Activated CD4-positive, alpha-beta T cell treated with anti-CD3 and anti-CD28 coated beads for 36 hours (primary cell): ENCODE results near the gene HCN3. TPM values are rescaled to one million over a fixed set of nuclear protein-coding genes. Genes with fewer than 3 reads are reported as not detected.

Experiments used
- ATAC-seq: fragments of 200-7000 bp; cut with Tn5 transposase; one replicate; pipeline ENCODE4 v1.10.0; 2021; ENCODE audit warnings: mild to moderate bottlenecking, moderate library complexity
- CTCF ChIA-PET: fragments of 350-600 bp; sonication (Branson Sonifier 250); formaldehyde crosslinking; loops from one replicate; lab custom pipeline; 2021; ENCODE audit warnings: antibody characterized with exemption; lab: Charles Lee
- POLR2A ChIA-PET: fragments of 350-600 bp; sonication (Branson Sonifier 250); formaldehyde crosslinking; loops from one replicate; lab custom pipeline; 2021; ENCODE audit warnings: antibody characterized with exemption, inconsistent platforms; lab: Charles Lee
- DNase-seq: peaks from one replicate; pipeline ENCODE4 v3.0.0-alpha.2; 2020
- H3K27ac Mint-ChIP-seq: one replicate; pipeline ENCODE4 v1.8.0; 2021; ENCODE audit warnings: mixed read lengths
- H3K27me3 Mint-ChIP-seq: one replicate; pipeline ENCODE4 v1.8.0; 2021; ENCODE audit warnings: mixed read lengths
- H3K36me3 Mint-ChIP-seq: one replicate; pipeline ENCODE4 v1.8.0; 2021; ENCODE audit warnings: low read depth, mixed read lengths
- H3K4me1 Mint-ChIP-seq: one replicate; pipeline ENCODE4 v1.8.0; 2021; ENCODE audit warnings: mixed read lengths
- H3K4me3 Mint-ChIP-seq: one replicate; pipeline ENCODE4 v1.8.0; 2021; ENCODE audit warnings: mild to moderate bottlenecking, moderate library complexity, mixed read lengths
- H3K9me3 Mint-ChIP-seq: one replicate; pipeline ENCODE4 v1.8.0; 2021; ENCODE audit warnings: low read depth, mixed read lengths
- intact Hi-C, 2 experiments: fragments of 100-400 bp; cut with DNase I in 1 of 2; cut with micrococcal nuclease in 1 of 2; formaldehyde crosslinking; loops; one replicate each; pipeline versions ENCODE4 v1.14.2 to v1.15.1; 2022 to 2024; cut with DNase I, micrococcal nuclease
- total RNA-seq, 2 experiments: library from RNA; stranded (reverse); gene quantifications; one replicate each; pipeline ENCODE4 v1.2.3, GENCODE V29; 2021

Gene HCN3
- total RNA-seq, 2 experiments from 2014 or later: 1.9 to 2.3 TPM

GRCh38 chr1:155313261-155313660 is 36.0 kb downstream of the HCN3 start:
- no peaks in the 10 kb centered on the region for H3K9me3 Mint-ChIP-seq
- ChIA-PET CTCF (interaction anchor here (0.6 to 1.6 kb wide), 2 partner anchors 63 to 491 kb away, joined by 3 to 7 read pairs; no protein-coding TSS in a partner anchor), POLR2A (no interaction called here)
- intact Hi-C loops: no loop called here
- no peaks in the 10 kb centered on the region for H3K27me3 Mint-ChIP-seq
- DNase-seq (no peak), ATAC-seq (no peak)
- no peak overlapping the region for H3K27ac Mint-ChIP-seq
- no peak overlapping the region for H3K4me3 Mint-ChIP-seq
- H3K36me3 Mint-ChIP-seq: peaks cover 55% of the 10 kb centered on the region
- peaks cover 25% of the 10 kb centered on the region for H3K4me1 Mint-ChIP-seq

GRCh38 chr1:155316922-155317321 is 39.7 kb downstream of the HCN3 start:
- peaks cover 33% of the 10 kb centered on the region for H3K4me1 Mint-ChIP-seq
- H3K36me3 Mint-ChIP-seq: peaks cover 51% of the 10 kb centered on the region
- no peak overlapping the region for H3K4me3 Mint-ChIP-seq
- no peak for DNase-seq
- no peaks in the 10 kb centered on the region for H3K27me3 Mint-ChIP-seq
- ChIA-PET CTCF (interaction anchor here (1.0 to 1.3 kb wide), 3 partner anchors 9 to 66 kb away, joined by 3 to 5 read pairs (median 4); no protein-coding TSS in a partner anchor), POLR2A (interaction anchor here (0.6 kb wide), 1 partner anchor 363 kb away, joined by 6 read pairs; no protein-coding TSS in a partner anchor)
- no peak for ATAC-seq
- no peaks in the 10 kb centered on the region for H3K9me3 Mint-ChIP-seq
- intact Hi-C loops: no loop called here
- no peak overlapping the region for H3K27ac Mint-ChIP-seq

DNA sequence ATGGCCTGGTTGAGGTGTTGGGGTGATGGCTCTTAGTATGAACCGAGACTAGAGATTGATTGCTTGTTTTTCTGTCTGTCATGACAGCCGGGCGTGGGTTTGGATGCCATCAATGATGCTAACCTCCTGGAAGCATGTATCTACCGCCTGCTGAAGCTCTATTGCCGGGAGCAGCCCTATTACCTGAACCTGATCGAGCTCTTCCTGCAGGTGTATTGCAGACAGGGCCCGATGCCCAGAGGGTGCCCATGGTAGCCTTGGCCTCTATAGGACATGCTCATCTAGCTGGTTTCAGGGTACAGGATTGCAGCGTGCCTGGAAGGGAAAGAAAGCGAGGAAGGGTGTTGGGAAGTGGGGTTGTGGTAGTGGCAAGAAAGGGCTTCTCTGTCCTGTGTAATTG is 40.8 kb downstream of the HCN3 start:
- no peak for DNase-seq
- H3K4me1 Mint-ChIP-seq: peaks cover 33% of the 10 kb centered on the region
- POLR2A ChIA-PET: interaction anchor here (0.7 kb wide), 1 partner anchor 27 kb away, joined by 3 read pairs; no protein-coding TSS in a partner anchor
- H3K36me3 Mint-ChIP-seq: peaks cover 41% of the 10 kb centered on the region
- H3K27ac Mint-ChIP-seq: no peak overlapping the region
- H3K9me3 Mint-ChIP-seq: no peaks in the 10 kb centered on the region
- intact Hi-C loops: no loop called here
- H3K27me3 Mint-ChIP-seq: no peaks in the 10 kb centered on the region
- no peak for ATAC-seq
- H3K4me3 Mint-ChIP-seq: no peak overlapping the region
- CTCF ChIA-PET: interaction anchor here (0.6 to 1.5 kb wide), 6 partner anchors 10 to 1400 kb away, joined by 3 to 6 read pairs (median 4); partner anchors contain the start of genes CLK2 and FDPS

DNA sequence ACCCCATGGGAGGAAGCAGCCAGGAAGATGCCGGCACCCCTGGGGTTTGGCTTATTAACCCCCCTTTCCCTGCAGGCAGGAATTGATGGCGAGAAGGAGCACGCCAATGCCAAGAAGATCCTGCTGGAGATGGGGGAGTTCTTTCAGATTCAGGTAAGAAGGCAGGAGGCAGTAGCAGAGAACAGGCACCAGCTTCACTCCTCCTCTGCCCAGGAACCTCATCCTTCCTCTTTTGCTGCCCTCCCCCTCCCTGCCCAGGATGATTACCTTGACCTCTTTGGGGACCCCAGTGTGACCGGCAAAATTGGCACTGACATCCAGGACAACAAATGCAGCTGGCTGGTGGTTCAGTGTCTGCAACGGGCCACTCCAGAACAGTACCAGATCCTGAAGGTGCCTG is 42.3 kb downstream of the HCN3 start:
- Mint-ChIP-seq H3K4me3 (no peak overlapping the region), H3K36me3 (peaks cover 33% of the 10 kb centered on the region), H3K27ac (no peak overlapping the region), H3K27me3 (no peaks in the 10 kb centered on the region), H3K9me3 (no peaks in the 10 kb centered on the region), H3K4me1 (peaks cover 33% of the 10 kb centered on the region)
- ChIA-PET CTCF (interaction anchor here (0.6 to 6.1 kb wide), 6 partner anchors 12 to 472 kb away, joined by 3 to 79 read pairs (median 3); partner anchors contain the start of genes CLK2, FDPS and KRTCAP2), POLR2A (no interaction called here)
- intact Hi-C loops: no loop called here
- no peak for DNase-seq
- ATAC-seq: no peak

- no peak for ATAC-seq
Measured at GRCh38 chr1:155320252-155320651, 43.0 kb downstream of the HCN3 start.

GRCh38 chr1:155320661-155321617 is 43.7 kb downstream of the HCN3 start, which contains the start of gene RUSC1:
TSS of gene RUSC1 (plus strand) at chr1:155320894. CDS start at chr1:155321774, 880 bp downstream.
- no peak within 1 kb of the TSS for H3K27ac Mint-ChIP-seq
- peak; percentile 89 for DNase-seq
- H3K27me3 Mint-ChIP-seq: no peaks in the 10 kb centered on the region
- H3K36me3 Mint-ChIP-seq: peaks cover 28% of the 10 kb centered on the region
- intact Hi-C loops: loop anchor here (5.0 to 10.0 kb wide), 7 partner anchors 114 to 656 kb away; partner anchors contain the start of genes ARHGEF2 (in 1 of the 2), DAP3 (in 1 of the 2), MTX1 (in 1 of the 2) and SLC50A1 (in 1 of the 2)
- CTCF ChIA-PET: interaction anchor here (0.6 to 6.1 kb wide), 15 partner anchors 10 to 1329 kb away, joined by 3 to 79 read pairs (median 3); partner anchors contain the start of genes CLK2, FDPS and KRTCAP2
- POLR2A ChIA-PET: no interaction called here
- peak; percentile 51 for ATAC-seq
- peaks cover 39% of the 10 kb centered on the region for H3K4me1 Mint-ChIP-seq
- H3K4me3 Mint-ChIP-seq: peak within 1 kb of the TSS; percentile 76
- no peaks in the 10 kb centered on the region for H3K9me3 Mint-ChIP-seq

More at GRCh38 chr1:155320252-155320651, 43.0 kb downstream of the HCN3 start:
- POLR2A ChIA-PET: no interaction called here
- intact Hi-C loops: loop anchor here (5.0 to 10.0 kb wide), 7 partner anchors 113 to 657 kb away; partner anchors contain the start of genes ARHGEF2 (in 1 of the 2), DAP3 (in 1 of the 2), MTX1 (in 1 of the 2) and SLC50A1 (in 1 of the 2)
- no peak overlapping the region for H3K27ac Mint-ChIP-seq
- H3K27me3 Mint-ChIP-seq: no peaks in the 10 kb centered on the region
- H3K9me3 Mint-ChIP-seq: no peaks in the 10 kb centered on the region
- DNase-seq: no peak
- H3K4me1 Mint-ChIP-seq: peaks cover 33% of the 10 kb centered on the region
- peaks cover 28% of the 10 kb centered on the region for H3K36me3 Mint-ChIP-seq
- CTCF ChIA-PET: interaction anchor here (0.6 to 6.1 kb wide), 13 partner anchors 11 to 472 kb away, joined by 3 to 79 read pairs (median 3); partner anchors contain the start of genes CLK2, FDPS and KRTCAP2
- peak overlapping the region; percentile 60 for H3K4me3 Mint-ChIP-seq

GRCh38 chr1:155321639-155322503 is 44.6 kb downstream of the HCN3 start:
- Mint-ChIP-seq H3K27ac (no peak overlapping the region), H3K4me1 (peaks cover 42% of the 10 kb centered on the region), H3K4me3 (peak overlapping the region; percentile 76), H3K27me3 (no peaks in the 10 kb centered on the region), H3K9me3 (no peaks in the 10 kb centered on the region), H3K36me3 (peaks cover 25% of the 10 kb centered on the region)
- intact Hi-C loops: loop anchor here (5.0 to 10.0 kb wide), 7 partner anchors 115 to 655 kb away; partner anchors contain the start of genes ARHGEF2 (in 1 of the 2), DAP3 (in 1 of the 2), MTX1 (in 1 of the 2) and SLC50A1 (in 1 of the 2)
- CTCF ChIA-PET: interaction anchor here (0.6 to 6.1 kb wide), 16 partner anchors 11 to 259 kb away, joined by 3 to 79 read pairs (median 4); partner anchors contain the start of genes FDPS and KRTCAP2
- POLR2A ChIA-PET: interaction anchor here (1.0 to 1.1 kb wide), 2 partner anchors 70 to 699 kb away, joined by 3 to 4 read pairs; no protein-coding TSS in a partner anchor
- DNase-seq (peak; percentile 16), ATAC-seq (no peak)

- POLR2A ChIA-PET: interaction anchor here (1.0 to 1.2 kb wide), 3 partner anchors 50 to 699 kb away, joined by 3 to 4 read pairs (median 3); partner anchors contain the start of gene CLK2
- DNase-seq: peak; percentile 49
- peaks cover 42% of the 10 kb centered on the region for H3K4me1 Mint-ChIP-seq
- H3K27me3 Mint-ChIP-seq: no peaks in the 10 kb centered on the region
- peak overlapping the region; percentile 76 for H3K4me3 Mint-ChIP-seq
- CTCF ChIA-PET: interaction anchor here (0.6 to 6.1 kb wide), 16 partner anchors 12 to 279 kb away, joined by 3 to 79 read pairs (median 4); partner anchors contain the start of genes FDPS and KRTCAP2
- H3K36me3 Mint-ChIP-seq: peaks cover 25% of the 10 kb centered on the region
- no peaks in the 10 kb centered on the region for H3K9me3 Mint-ChIP-seq
- H3K27ac Mint-ChIP-seq: no peak overlapping the region
- intact Hi-C loops: loop anchor here (5.0 to 10.0 kb wide), 7 partner anchors 115 to 655 kb away; partner anchors contain the start of genes ARHGEF2 (in 1 of the 2), DAP3 (in 1 of the 2), MTX1 (in 1 of the 2) and SLC50A1 (in 1 of the 2)
- ATAC-seq: no peak
Measured at GRCh38 chr1:155322571-155322952, 45.3 kb downstream of the HCN3 start.

DNA sequence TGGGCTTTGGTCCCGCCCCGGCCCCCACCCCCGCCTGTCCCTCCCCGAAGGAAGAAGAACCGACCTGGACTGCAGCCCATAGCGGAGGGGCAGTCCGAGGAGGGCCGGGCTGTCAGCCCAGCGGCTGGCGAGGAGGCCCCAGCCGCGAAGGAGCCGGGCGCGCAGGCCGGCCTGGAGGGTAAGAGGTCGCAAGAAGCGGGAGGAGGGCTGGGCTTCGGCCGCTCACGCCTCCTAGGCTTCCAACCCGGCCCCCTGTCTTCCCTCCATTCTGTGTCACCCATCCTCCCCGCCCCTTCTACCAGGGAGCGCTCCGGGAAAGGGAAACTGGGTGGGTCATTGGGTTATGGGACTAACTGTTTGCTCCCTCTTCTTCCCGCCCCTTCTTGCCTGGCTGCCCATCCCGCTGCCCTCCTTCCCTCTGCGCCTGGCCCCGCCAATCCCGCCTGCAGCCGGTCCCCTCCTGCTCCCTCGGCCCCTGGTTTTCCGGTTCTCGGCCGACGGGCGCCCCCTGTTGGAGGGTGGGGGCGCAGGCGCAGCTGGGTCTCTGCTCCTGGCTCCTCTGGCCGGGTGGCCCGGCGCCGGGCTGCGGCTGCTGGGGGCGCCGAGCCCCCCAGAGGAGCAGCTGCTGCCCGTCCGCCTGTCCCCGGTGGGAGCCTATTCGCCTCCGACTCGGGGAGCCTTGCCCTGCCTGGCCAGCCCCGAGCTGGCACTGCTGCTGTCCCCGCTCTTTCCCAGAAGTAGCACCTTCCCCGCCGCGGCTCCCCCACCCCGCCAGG is 45.9 kb downstream of the HCN3 start:
- POLR2A ChIA-PET: interaction anchor here (0.6 to 1.2 kb wide), 6 partner anchors 45 to 153 kb away, joined by 3 to 4 read pairs (median 3); partner anchors contain the start of gene CLK2
- intact Hi-C loops: loop anchor here (1.0 to 10.0 kb wide), 15 partner anchors 15 to 654 kb away; partner anchors contain the start of genes CLK2 (in 2 of the 2), FDPS (in 2 of the 2), HCN3 (in 2 of the 2) and ARHGEF2 (in 1 of the 2)
- H3K4me3 Mint-ChIP-seq: peak overlapping the region; percentile 76
- peak overlapping the region; percentile 45 for H3K27ac Mint-ChIP-seq
- H3K4me1 Mint-ChIP-seq: peaks cover 42% of the 10 kb centered on the region
- peaks cover 20% of the 10 kb centered on the region for H3K36me3 Mint-ChIP-seq
- H3K9me3 Mint-ChIP-seq: no peaks in the 10 kb centered on the region
- H3K27me3 Mint-ChIP-seq: no peaks in the 10 kb centered on the region
- ATAC-seq (peak; percentile 55), DNase-seq (peak; percentile 92)
- CTCF ChIA-PET: interaction anchor here (0.7 to 6.1 kb wide), 19 partner anchors 10 to 278 kb away, joined by 3 to 79 read pairs (median 6); partner anchors contain the start of genes CLK2, ENTREP3, FDPS and KRTCAP2
